Prostate gland (tissue), 2 donors: Measurements from ENCODE around the gene TCF12.

Experiments
- POLR2A ChIP-seq: fragments of 450-650 bp; IDR thresholded peaks from one replicate; pipeline ENCODE4 v1.6.1; 2016; ENCODE audit warnings: antibody characterized with exemption, mild to moderate bottlenecking
- TF ChIP-seq, protein P1 (sequence below), 4 experiments: fragments of 200-600 bp in 2 of 4; fragments of 450-650 bp in 2 of 4; sonication (generic) in 2 of 4; IDR thresholded peaks; 1 replicate in 3 of 4; 2 replicates in 1 of 4; pipeline ENCODE4 v1.5.1; 2016 to 2019; ENCODE audit warnings: antibody characterized with exemption in 4 of 4, mild to moderate bottlenecking in 2 of 4, moderate library complexity in 2 of 4

DNA sequence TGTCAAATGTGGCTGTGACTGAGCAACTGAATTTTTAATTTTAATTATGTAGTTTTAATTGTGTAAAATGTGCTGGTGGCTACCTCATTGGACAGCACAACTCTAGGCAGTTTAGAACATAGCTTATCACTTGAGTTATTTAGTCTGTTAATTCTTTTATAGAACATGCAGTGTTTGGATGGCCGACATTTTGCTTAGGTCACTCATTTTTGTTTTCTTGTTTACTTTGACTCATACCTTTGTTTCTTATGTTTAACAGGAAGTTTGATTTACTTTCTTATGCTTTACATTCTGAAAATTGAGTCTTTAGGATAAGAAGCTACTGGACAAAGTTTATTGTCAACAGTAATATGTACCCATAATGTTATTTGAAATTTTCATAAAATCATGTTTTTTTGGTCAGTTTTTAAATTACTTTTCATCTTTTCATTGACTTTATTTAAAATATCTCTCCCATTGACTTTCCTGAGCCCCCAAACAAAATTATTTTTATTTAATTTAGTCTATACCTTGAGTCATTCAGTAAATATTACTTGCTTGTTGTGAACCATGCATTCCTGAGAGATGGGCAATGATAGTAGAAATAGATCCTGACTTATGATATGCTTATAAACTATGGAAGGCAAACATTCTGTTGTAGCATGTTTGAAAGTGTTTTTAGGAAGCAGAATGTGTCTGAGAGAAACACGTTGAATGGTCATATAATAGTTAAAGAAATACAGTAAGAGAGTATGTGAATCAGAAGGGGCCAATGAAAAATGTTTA lies 60.6 kb downstream of the TCF12 start:
- no peak for TF ChIP-seq POLR2A
- TF ChIP-seq, protein P1, sequence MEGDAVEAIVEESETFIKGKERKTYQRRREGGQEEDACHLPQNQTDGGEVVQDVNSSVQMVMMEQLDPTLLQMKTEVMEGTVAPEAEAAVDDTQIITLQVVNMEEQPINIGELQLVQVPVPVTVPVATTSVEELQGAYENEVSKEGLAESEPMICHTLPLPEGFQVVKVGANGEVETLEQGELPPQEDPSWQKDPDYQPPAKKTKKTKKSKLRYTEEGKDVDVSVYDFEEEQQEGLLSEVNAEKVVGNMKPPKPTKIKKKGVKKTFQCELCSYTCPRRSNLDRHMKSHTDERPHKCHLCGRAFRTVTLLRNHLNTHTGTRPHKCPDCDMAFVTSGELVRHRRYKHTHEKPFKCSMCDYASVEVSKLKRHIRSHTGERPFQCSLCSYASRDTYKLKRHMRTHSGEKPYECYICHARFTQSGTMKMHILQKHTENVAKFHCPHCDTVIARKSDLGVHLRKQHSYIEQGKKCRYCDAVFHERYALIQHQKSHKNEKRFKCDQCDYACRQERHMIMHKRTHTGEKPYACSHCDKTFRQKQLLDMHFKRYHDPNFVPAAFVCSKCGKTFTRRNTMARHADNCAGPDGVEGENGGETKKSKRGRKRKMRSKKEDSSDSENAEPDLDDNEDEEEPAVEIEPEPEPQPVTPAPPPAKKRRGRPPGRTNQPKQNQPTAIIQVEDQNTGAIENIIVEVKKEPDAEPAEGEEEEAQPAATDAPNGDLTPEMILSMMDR (IDR thresholded peaks at IDR 0.05) = no peak
